Measurements from ENCODE around the gene ACVR1. TPM values are rescaled to one million over a fixed set of nuclear protein-coding genes. Genes with fewer than 3 reads are reported as not detected.

ACVR1 gene
- total and polyA plus RNA-seq, 2 of the 13 experiments (the other 11 are each of a cell fraction or from before 2014, with no cell fraction given): 2.3 to 5.4 TPM

- TF ChIP-seq ZNF207 (IDR thresholded peaks at IDR 0.05; ENCODE audit: borderline replicate concordance) (no peak), FOXJ3 (CRISPR knock-in tag; IDR thresholded peaks at IDR 0.05; ENCODE audit: borderline replicate concordance) (peak; percentile 52; the same call in 1 of the 2 replicates), ZNF615 (CRISPR knock-in tag; IDR thresholded peaks at IDR 0.05; ENCODE audit: borderline replicate concordance) (no peak), RBM39 (IDR thresholded peaks at IDR 0.05; ENCODE audit: low read depth, low read length, poor library complexity, severe bottlenecking) (no peak), ARNT2 (CRISPR knock-in tag; IDR thresholded peaks at IDR 0.05; ENCODE audit: low read depth) (no peak; the same call in 1 of the 2 replicates), ZMAT5 (CRISPR knock-in tag; IDR thresholded peaks at IDR 0.05; ENCODE audit: borderline replicate concordance, low read depth) (no peak), KDM5B (CRISPR knock-in tag; IDR thresholded peaks at IDR 0.05; ENCODE audit: borderline replicate concordance) (peak; percentile 78; the same call in 1 of the 2 replicates), ZNF572 (CRISPR knock-in tag; IDR thresholded peaks at IDR 0.05) (peak; percentile 80; the same call in 1 of the 2 replicates), ZNF883 (CRISPR knock-in tag; IDR thresholded peaks at IDR 0.05; ENCODE audit: not compliant biosample characterization) (no peak), KLF13 (CRISPR knock-in tag; IDR thresholded peaks at IDR 0.05) (no peak), ZNF343 (CRISPR knock-in tag; IDR thresholded peaks at IDR 0.05) (0 out of 2 replicates have a peak, but pooled peaks have one; percentile 43), ZBTB33 (CRISPR knock-in tag; IDR thresholded peaks at IDR 0.05) (0 out of 2 replicates have a peak, but pooled peaks have one; percentile 43), KDM4B (CRISPR knock-in tag; IDR thresholded peaks at IDR 0.05) (0 out of 2 replicates have a peak, but pooled peaks have one; percentile 46), MED13 (CRISPR knock-in tag; IDR thresholded peaks at IDR 0.05) (no peak; the same call in 1 of the 2 replicates), ZNF256 (CRISPR knock-in tag; conservative IDR thresholded peaks at IDR 0.05) (no peak), YY1 (IDR thresholded peaks at IDR 0.05; ENCODE audit: insufficient read depth, insufficient replicate concordance, low read depth, low read length) (peak; percentile 36), ATF2 (CRISPR knock-in tag; IDR thresholded peaks at IDR 0.05) (no peak; the same call in 1 of the 2 replicates), CHD2 (IDR thresholded peaks at IDR 0.05; ENCODE audit: low read depth, low read length) (no peak; the same call in 1 of the 2 replicates), ZNF710 (CRISPR knock-in tag; IDR thresholded peaks at IDR 0.05; ENCODE audit: borderline replicate concordance) (peak; percentile 77; the same call in 1 of the 2 replicates), ZBTB3 (CRISPR knock-in tag; IDR thresholded peaks at IDR 0.05; ENCODE audit: borderline replicate concordance, low read depth) (no peak), ZFX (CRISPR knock-in tag; IDR thresholded peaks at IDR 0.05; ENCODE audit: low read depth) (peak; percentile 52; the same call in 1 of the 2 replicates)
Observed at GRCh38 chr2:157840568-157841156, 35.5 kb downstream of the ACVR1 start (continued).
